Measurements from ENCODE around the gene FBLN2.

The FBLN2 gene

GRCh38 chr3:13567684-13568514 lies 19.0 kb downstream of the FBLN2 start:
- DNase-seq (ENCODE audit: low read depth in 2 of 2), result no peak

GRCh38 chr3:13568515-13569028 lies 19.6 kb downstream of the FBLN2 start:
- DNase-seq (ENCODE audit: low read depth in 2 of 2), result no peak

- DNase-seq (ENCODE audit: low read depth in 2 of 2), result no peak
Measured at GRCh38 chr3:13569201-13569600, 20.3 kb downstream of the FBLN2 start.

GRCh38 chr3:13569641-13570390 lies 20.9 kb downstream of the FBLN2 start:
- no peak for DNase-seq (ENCODE audit: low read depth in 2 of 2)

GRCh38 chr3:13570391-13571194 lies 21.7 kb downstream of the FBLN2 start:
- no peak for DNase-seq (ENCODE audit: low read depth in 2 of 2)

GRCh38 chr3:13571264-13571663 lies 22.3 kb downstream of the FBLN2 start:
- DNase-seq (ENCODE audit: low read depth in 2 of 2), result no peak

- no peak for DNase-seq (ENCODE audit: low read depth in 2 of 2)
Measured at GRCh38 chr3:13571831-13572750, 23.2 kb downstream of the FBLN2 start.

- no peak for DNase-seq (ENCODE audit: low read depth in 2 of 2)
Measured at GRCh38 chr3:13572926-13573623, 24.1 kb downstream of the FBLN2 start.

- DNase-seq (ENCODE audit: low read depth in 2 of 2), result no peak
Measured at GRCh38 chr3:13574083-13574797, 25.3 kb downstream of the FBLN2 start.

- DNase-seq (ENCODE audit: low read depth in 2 of 2), result no peak
Measured at GRCh38 chr3:13574798-13575451, 26.0 kb downstream of the FBLN2 start.

GRCh38 chr3:13575459-13576061 lies 26.6 kb downstream of the FBLN2 start:
- no peak for DNase-seq (ENCODE audit: low read depth in 2 of 2)

- DNase-seq (ENCODE audit: low read depth in 2 of 2), result no peak
Measured at GRCh38 chr3:13577181-13578121, 28.5 kb downstream of the FBLN2 start.

- no peak for DNase-seq (ENCODE audit: low read depth in 2 of 2)
Measured at GRCh38 chr3:13578251-13578650, 29.3 kb downstream of the FBLN2 start.

- no peak for DNase-seq (ENCODE audit: low read depth in 2 of 2)
Measured at GRCh38 chr3:13579063-13579462, 30.1 kb downstream of the FBLN2 start.

GRCh38 chr3:13580256-13581023 lies 31.5 kb downstream of the FBLN2 start:
- DNase-seq (ENCODE audit: low read depth in 2 of 2), result no peak

- no peak for DNase-seq (ENCODE audit: low read depth in 2 of 2)
Measured at GRCh38 chr3:13581485-13582365, 32.8 kb downstream of the FBLN2 start.
